ENCODE results near the gene NPW.

The NPW gene

GRCh38 chr16:2003231-2003826 lies 16.3 kb upstream of the NPW start:
- TF ChIP-seq CTCF (IDR thresholded peaks at IDR 0.05; ENCODE audit: low read depth, low read length), result no peak
- DNase-seq (ENCODE audit: low read depth in 2 of 2), result no peak
- H3K4me3 ChIP-seq (replicated peaks in 1 of 2; ENCODE audit: low read depth in 2 of 2, low read length in 2 of 2), result no peak overlapping the region

GRCh38 chr16:2003827-2004641 lies 15.6 kb upstream of the NPW start:
- peak overlapping the region in 1 of 2 donors; percentile 4 for H3K4me3 ChIP-seq (replicated peaks in 1 of 2; ENCODE audit: low read depth in 2 of 2, low read length in 2 of 2)
- peak; percentile 98 for TF ChIP-seq CTCF (IDR thresholded peaks at IDR 0.05; ENCODE audit: low read depth, low read length)
- peak; percentile 87 for DNase-seq (ENCODE audit: low read depth in 2 of 2)

GRCh38 chr16:2004795-2005517 lies 14.6 kb upstream of the NPW start:
- TF ChIP-seq CTCF (IDR thresholded peaks at IDR 0.05; ENCODE audit: low read depth, low read length), result no peak
- no peak for DNase-seq (ENCODE audit: low read depth in 2 of 2)
- H3K4me3 ChIP-seq (replicated peaks in 1 of 2; ENCODE audit: low read depth in 2 of 2, low read length in 2 of 2), result no peak overlapping the region

GRCh38 chr16:2005646-2006045 lies 13.9 kb upstream of the NPW start:
- DNase-seq (ENCODE audit: low read depth in 2 of 2), result no peak
- TF ChIP-seq CTCF (IDR thresholded peaks at IDR 0.05; ENCODE audit: low read depth, low read length), result no peak
- H3K4me3 ChIP-seq (replicated peaks in 1 of 2; ENCODE audit: low read depth in 2 of 2, low read length in 2 of 2), result no peak overlapping the region

- no peak for TF ChIP-seq CTCF (IDR thresholded peaks at IDR 0.05; ENCODE audit: low read depth, low read length)
- H3K4me3 ChIP-seq (replicated peaks in 1 of 2; ENCODE audit: low read depth in 2 of 2, low read length in 2 of 2), result no peak overlapping the region
- no peak for DNase-seq (ENCODE audit: low read depth in 2 of 2)
These were observed 13.3 kb upstream of the NPW start for GRCh38 chr16:2006317-2006716.

- TF ChIP-seq CTCF (IDR thresholded peaks at IDR 0.05; ENCODE audit: low read depth, low read length), result no peak
- peak overlapping the region in 1 of 2 donors; percentile 79 for H3K4me3 ChIP-seq (replicated peaks in 1 of 2; ENCODE audit: low read depth in 2 of 2, low read length in 2 of 2)
- no peak for DNase-seq (ENCODE audit: low read depth in 2 of 2)
These were observed 12.3 kb upstream of the NPW start for GRCh38 chr16:2007081-2007836.

Measured in cardiac fibroblast (primary cell).